ENCODE measurements around the gene DMRT1. TPM values are rescaled to one million over a fixed set of nuclear protein-coding genes. Genes with fewer than 3 reads are reported as not detected.

Gene DMRT1
- 0.07 and 0.21 TPM in 2 replicates for total RNA-seq

DNA sequence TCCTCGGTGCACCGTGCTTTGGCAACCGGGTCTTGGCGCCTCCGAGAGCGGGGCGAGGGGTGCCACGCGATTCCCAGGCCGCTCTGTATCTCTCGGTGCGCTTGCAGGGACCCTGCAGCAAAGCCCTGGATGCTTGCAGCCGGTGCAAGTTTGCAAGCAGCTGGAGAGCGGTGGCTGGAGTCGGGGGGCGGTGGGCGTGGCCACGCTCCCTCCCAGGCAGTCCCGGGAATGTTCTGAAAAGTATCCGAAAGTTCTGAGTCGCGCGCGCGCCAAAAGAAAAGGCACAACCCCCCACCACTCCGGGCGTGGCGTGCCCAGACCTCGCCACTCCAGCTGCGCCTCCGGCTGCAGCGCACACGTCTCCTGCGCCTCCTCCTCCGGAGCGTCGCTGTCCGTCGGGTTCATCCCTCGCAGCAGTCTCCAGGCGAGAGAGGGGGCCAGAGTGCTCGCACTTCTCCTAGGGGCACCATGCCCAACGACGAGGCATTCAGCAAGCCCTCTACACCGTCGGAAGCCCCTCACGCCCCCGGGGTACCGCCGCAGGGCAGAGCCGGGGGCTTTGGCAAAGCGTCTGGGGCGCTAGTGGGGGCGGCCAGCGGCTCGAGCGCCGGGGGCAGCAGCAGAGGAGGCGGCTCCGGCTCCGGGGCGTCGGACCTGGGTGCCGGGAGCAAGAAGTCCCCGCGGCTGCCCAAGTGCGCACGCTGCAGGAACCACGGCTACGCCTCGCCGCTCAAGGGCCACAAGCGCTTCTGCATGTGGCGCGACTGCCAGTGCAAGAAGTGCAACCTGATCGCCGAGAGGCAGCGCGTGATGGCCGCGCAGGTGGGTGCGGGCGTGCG lies at the start of gene DMRT1:
Gene DMRT1, plus strand, starts transcription at position 327 of the 839 bp plus-strand sequence. Its CDS starts 142 bp downstream, at position 469.
- no peak for DNase-seq (ENCODE audit: low read depth, low spot score)

- DNase-seq (ENCODE audit: low read depth, low spot score): no peak
Observed at GRCh38 chr9:792331-793260, 48.9 kb upstream of the DMRT1 start.

DNA sequence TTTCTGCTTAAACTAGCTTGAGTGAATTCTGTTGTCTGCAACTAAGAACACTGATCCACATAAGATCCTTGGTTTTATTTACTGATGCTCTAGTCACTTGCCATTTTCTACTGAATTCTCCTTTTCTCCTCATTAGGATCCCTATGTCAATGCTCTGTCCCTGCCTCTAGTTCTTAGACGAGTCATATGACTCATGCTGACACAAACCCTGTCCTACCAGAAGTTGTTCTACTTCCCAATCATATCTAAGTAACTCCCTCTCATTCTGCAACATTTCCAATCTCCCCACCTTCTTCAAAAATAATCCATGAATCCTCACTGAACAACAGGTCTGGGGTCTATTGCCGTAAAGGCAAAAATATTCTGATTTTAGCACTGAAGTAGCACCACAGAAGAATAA lies 47.1 kb upstream of the DMRT1 start:
- DNase-seq (ENCODE audit: low read depth, low spot score): no peak

DNA sequence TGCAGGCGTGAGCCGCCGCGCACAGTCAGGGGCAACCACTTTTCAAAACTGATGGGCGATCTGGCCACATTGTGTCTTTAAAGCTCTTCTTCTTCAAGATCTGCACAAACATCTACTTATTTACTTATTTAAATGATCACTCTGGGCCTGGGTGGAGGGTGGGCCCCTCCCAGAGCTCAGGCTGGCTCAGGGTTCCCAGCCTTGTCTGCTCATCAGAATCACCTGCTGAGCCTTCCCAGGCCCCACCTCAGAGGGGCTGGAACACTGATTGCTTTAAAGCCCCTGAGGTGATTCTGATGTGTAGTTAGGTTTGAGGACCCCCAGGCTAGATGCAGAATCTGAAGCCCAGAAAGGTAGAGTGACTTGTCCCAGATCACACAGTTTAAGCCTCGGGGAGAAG lies 45.6 kb upstream of the DMRT1 start:
- DNase-seq (ENCODE audit: low read depth, low spot score): no peak

- DNase-seq (ENCODE audit: low read depth, low spot score): no peak
Observed at GRCh38 chr9:800591-801150, 40.8 kb upstream of the DMRT1 start.

DNA sequence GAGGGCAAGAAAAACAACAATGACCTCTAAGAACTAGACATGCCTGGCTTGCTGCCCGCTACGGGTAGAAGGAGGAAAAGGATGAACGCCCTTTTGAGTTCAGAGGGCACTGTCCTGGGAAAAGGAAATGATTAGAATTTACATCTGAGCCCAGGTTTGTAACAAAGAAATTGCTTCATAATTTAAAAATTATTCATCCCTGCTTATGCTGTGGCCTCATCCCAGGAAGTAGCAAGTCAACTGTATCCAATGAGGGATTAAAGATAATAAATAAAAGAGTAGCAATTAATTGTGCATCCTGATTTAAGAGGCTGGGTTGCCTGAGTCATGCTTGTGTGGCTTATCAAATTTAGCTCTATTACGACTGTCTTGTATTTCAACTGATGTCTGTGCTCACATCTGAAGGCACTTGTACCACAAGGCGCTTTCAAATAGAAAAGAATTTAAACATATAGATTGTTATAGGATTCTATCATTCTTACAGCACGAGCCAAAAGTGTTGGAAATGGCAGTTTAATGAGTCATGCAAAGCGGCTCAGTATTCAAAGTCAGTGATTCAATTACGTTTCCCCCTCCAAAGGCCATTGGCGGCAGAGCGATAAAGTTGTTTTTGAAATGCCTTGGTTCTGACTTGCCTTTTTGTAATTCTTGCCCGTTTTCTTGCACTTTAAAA lies 40.0 kb upstream of the DMRT1 start:
- peak; percentile 73 for DNase-seq (ENCODE audit: low read depth, low spot score)

- DNase-seq (ENCODE audit: low read depth, low spot score): no peak
Observed at GRCh38 chr9:804026-804425, 37.5 kb upstream of the DMRT1 start.

DNA sequence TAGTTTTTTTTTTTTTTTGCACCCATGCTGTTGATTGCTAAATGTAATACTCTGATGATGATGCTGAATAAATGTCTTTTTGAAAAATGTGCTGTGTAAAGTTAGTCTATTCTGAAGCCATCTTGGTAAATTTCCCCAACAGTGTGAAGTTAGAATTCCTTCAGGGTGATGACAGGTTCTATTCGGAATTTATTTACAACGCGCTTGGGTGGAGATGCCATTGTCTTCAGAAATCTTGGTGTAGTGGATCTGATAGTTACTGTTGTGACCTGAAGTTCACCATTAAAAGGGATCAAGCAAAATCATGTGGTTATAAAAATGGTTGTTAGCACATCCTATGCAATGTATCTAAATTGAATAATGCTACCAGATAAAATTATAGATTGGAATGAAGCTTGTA lies 36.3 kb upstream of the DMRT1 start:
- DNase-seq (ENCODE audit: low read depth, low spot score): no peak

GRCh38 chr9:806285-807156 lies 35.0 kb upstream of the DMRT1 start:
- no peak for DNase-seq (ENCODE audit: low read depth, low spot score)

DNA sequence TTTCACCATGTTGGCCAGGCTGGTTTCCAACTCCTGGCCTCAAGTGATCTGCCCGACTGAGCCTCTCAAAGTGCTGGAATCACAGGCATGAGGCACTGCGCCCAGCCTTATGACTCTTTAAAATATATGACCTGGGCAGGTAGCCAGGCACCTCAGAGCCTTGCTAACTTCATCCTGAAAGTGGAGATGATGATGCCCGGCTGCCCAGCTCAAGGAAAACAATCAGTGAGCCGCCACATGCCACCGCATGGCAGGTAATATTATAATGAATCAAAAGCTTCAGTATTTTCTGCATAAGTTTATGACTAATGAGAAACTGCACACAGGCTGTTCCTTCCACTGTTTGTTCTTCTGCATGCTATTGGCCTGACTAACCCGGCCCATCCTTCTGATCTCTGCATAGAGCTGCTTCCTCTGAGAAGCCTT lies 30.4 kb upstream of the DMRT1 start:
- DNase-seq (ENCODE audit: low read depth, low spot score): no peak

DNA sequence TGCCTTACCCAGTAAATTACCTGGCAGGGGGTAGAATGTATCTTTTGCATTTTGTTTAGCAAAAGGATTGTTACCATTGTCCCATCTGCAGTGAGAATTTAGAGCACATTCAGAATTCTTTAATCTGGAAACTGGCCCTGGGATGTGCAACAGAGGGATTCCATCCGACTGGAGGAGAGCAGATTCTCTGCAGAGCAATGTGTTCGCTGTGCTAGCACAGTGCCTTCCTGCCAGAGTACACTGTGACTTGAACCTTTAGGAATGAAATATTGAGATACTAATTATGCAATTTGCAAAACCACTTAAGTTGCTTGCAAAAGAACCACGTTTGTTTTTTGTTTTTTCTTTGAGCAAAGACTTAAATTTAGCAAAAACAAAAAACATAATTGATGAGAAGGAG lies 22.5 kb upstream of the DMRT1 start:
- no peak for DNase-seq (ENCODE audit: low read depth, low spot score)

DNA sequence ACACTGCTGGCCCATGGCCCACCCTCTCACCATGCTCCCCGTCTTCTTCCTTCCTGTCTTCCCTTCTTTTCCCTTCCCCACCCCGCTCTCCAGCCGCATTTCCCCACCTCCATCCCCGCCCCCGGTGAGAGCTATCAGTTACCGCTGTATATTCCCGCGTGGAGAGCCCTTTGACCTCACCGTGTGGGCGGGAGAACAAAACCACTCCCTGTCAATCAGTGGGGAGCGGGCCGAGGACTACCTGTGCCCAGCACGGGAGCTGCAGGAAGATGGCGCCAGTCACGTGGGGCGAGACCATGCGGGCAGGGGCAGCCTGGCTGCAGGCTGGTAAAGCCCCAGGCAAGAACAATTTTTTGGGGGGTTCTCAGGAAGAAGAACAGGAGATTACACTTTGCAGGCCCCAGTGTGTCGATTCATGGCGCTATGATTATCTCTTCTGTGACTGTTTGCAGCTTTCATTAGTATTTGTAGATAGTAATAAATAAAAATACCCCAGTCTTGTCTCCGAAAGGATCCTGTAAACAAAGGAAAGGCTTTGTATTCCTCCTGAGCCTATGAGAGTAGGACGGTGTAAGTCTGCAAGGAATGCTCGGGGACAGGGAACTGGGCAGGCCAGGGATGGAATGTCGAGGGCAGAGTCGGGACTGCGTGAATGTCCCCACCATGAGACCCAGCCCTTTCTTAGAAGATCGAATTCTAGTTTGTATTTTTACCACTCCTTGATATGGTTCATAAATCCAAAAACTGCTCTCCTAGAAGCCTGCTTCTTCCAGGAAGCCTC lies 14.8 kb upstream of the DMRT1 start:
- DNase-seq (ENCODE audit: low read depth, low spot score): no peak

DNA sequence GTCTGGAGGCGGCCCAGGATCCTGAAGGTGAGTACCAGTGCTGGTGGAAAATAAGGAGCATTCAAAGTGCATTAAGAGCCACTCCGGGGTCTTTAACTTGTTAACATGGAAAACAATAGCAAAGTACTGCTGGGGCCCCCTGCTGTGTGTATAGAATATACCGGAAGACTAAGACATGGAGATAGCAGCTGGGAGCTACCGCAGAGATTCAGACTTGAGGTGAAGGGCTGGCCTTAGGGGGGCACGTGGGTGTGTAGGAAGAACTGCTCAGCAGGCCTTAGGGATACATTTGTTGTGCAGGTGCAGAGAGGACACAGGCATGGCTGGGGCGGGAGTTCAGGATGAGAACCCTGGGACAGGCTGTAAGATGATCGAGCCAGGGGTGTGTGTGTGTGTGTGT lies 1.2 kb upstream of the DMRT1 start:
- no peak for DNase-seq (ENCODE audit: low read depth, low spot score)

DNA sequence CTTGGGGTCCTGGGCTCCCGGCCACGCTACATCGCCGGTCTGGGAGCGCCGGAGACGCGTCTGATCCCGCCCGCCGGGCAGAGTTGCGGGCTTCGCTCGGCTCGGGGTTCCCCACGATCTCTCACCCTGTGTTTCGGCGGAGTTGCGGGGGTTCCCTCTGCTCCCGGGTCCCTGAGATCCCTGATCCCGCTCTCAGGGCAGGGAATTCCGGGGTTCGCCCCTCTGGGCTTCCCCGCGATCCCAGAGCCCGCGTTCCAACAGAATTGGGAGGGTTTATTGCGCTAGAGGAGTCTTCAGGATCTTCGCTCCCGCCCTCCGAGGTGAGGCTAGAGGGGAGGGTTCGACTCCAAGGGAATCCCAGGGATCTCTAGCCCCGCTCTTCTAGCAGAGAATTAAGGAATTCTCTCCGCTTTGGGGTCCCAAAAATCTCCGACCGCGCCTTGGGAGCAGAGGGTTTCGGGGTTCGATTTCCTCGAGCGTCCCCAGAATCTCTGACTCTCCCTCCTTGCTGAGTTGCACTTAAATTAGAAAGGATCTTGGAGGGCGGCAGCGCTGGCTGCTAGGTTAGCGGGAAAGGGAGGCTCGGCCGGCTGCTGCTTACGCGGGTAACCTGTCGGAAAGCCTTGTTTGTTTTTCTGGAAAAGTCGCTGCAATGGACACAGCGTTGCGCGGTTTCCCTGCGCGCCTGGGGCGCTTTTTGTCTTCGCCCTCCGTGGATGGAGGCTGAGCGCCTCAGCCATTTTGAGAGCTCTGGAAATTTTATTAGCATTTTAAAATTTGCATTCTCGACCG lies 1.3 kb downstream of the DMRT1 start:
- DNase-seq (ENCODE audit: low read depth, low spot score): no peak

DNA sequence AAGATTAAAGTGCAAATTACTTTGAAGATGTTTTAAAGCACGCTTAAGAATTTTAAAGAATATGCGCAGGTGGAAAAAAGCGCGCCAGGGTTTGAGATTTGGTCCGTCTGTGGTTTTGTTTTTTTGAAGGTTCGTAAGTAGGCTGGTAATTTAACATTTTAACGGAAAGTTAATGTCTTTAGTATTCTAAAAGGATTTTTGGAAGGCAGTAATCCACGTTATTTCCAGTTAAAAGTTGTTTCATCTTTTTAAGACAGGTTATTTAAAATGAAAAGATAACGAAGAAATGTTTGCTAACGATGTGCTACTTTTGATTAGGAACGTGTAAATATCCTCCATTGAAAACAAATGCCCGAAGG lies 1.9 kb downstream of the DMRT1 start:
- DNase-seq (ENCODE audit: low read depth, low spot score): no peak

DNA sequence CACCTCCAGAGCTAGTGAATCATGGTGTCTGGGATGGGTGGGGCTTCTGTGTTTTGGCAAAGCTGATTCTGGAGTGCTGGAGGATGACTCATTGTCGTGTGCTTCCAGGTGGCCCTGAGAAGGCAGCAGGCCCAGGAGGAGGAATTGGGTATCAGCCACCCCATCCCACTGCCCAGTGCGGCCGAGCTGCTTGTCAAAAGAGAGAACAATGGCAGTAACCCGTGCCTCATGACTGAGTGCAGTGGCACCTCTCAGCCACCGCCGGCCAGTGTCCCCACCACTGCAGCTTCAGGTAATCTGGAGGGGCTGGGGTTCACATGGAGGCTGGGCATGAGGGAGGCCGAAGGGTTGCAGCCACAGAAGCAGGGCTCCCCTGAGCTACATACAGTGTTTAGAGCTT lies 5.4 kb downstream of the DMRT1 start:
- DNase-seq (ENCODE audit: low read depth, low spot score): no peak

- no peak for DNase-seq (ENCODE audit: low read depth, low spot score)
Observed at GRCh38 chr9:847505-847904, 6.0 kb downstream of the DMRT1 start.

GRCh38 chr9:849431-849830 lies 7.9 kb downstream of the DMRT1 start:
- no peak for DNase-seq (ENCODE audit: low read depth, low spot score)

DNA sequence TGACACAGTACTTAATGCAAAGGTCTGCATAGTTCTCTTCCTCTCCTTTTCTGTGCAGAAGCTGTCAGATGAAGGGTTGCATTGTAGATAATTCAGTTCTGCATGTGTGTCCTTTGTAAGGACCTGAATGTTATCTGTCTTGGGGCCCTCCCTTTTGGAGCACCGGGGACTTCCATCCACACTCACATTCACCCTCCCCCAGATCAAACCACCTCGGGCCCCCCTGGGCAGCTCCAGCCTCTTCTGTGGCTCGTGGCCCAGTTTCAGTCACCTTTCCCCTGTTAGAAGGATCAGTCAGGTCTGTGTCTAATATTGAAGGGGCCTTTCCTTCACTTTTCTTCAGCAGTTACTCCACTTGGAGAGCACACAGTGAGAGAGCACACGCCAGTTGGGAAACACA lies 11.0 kb downstream of the DMRT1 start:
- DNase-seq (ENCODE audit: low read depth, low spot score): no peak

Data from pulmonary artery endothelial cell (primary cell).